ENCODE data around the gene SPDYE5.

Gene SPDYE5

DNA sequence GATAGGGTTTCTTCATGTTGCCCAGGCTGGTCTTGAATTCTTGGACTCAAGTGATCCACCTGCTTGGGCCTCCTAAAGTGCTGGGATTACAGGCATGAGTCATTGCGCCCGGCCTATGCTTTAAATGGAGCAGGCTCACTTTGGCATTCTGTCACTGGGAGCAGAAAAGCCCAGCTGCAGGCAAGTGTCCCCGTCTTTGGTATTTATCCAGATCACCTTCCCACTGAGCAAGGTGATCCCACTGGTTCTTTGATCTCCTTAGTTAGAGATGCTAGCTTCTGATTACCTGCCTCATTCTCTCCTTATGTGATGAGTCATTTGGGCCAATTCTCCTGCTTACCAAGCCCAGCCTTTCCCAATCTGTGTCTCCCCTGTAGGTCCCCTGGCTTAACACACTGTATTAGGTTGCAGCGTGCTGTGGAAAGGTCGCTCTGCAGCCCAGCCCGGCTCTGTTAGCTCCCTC is 39.3 kb downstream of the SPDYE5 start:
- no peak overlapping the region for H3K4me3 ChIP-seq (ENCODE audit: low read length)
- no peak for DNase-seq (ENCODE audit: low read depth)
- TF ChIP-seq, protein P1, sequence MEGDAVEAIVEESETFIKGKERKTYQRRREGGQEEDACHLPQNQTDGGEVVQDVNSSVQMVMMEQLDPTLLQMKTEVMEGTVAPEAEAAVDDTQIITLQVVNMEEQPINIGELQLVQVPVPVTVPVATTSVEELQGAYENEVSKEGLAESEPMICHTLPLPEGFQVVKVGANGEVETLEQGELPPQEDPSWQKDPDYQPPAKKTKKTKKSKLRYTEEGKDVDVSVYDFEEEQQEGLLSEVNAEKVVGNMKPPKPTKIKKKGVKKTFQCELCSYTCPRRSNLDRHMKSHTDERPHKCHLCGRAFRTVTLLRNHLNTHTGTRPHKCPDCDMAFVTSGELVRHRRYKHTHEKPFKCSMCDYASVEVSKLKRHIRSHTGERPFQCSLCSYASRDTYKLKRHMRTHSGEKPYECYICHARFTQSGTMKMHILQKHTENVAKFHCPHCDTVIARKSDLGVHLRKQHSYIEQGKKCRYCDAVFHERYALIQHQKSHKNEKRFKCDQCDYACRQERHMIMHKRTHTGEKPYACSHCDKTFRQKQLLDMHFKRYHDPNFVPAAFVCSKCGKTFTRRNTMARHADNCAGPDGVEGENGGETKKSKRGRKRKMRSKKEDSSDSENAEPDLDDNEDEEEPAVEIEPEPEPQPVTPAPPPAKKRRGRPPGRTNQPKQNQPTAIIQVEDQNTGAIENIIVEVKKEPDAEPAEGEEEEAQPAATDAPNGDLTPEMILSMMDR (conservative IDR thresholded peaks at IDR 0.05; ENCODE audit: low read depth, low read length) = no peak

DNA sequence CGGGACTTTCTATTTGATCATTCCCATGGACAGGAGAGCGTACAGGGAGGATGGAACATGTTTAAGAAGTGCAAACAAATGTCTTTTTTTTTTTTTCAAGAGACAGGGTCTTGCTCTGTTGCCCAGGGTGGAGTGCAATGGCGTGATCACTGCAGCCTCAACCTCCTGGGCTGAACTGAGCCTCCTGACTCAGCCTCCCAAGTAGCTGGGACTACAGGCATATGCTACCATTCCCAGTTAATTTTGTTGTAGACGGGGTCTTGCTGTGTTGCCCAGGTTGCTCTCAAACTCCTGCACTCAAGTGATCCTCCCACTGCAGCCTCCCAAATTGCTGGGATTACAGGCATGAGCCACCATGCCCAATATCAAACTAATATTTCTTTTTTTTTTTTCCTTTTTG is 40.5 kb downstream of the SPDYE5 start:
- no peak for DNase-seq (ENCODE audit: low read depth)
- TF ChIP-seq, protein P1 (conservative IDR thresholded peaks at IDR 0.05; ENCODE audit: low read depth, low read length) = no peak
- no peak overlapping the region for H3K4me3 ChIP-seq (ENCODE audit: low read length)

DNA sequence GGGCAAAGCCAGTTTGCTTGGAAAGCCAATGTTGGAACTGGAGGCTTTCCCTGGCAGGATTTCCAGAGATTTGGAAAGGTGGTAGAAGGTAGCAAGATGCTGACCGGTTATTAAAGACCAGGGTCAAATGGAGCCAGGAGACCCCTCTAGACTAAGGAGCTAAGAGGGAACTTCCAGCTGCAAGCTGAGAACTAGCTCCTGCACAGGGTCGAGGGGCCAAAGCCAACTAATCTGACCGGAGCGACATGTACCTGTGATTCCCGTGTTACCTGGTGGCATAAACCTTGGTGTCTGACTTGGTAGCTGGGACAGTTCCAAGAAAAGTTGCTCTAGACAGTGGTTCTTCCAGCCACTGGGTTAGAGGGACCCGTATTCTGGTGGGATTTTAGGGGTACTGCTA is 41.8 kb downstream of the SPDYE5 start:
- TF ChIP-seq, protein P1 (conservative IDR thresholded peaks at IDR 0.05; ENCODE audit: low read depth, low read length) = no peak
- no peak overlapping the region for H3K4me3 ChIP-seq (ENCODE audit: low read length)
- no peak for DNase-seq (ENCODE audit: low read depth)

DNA sequence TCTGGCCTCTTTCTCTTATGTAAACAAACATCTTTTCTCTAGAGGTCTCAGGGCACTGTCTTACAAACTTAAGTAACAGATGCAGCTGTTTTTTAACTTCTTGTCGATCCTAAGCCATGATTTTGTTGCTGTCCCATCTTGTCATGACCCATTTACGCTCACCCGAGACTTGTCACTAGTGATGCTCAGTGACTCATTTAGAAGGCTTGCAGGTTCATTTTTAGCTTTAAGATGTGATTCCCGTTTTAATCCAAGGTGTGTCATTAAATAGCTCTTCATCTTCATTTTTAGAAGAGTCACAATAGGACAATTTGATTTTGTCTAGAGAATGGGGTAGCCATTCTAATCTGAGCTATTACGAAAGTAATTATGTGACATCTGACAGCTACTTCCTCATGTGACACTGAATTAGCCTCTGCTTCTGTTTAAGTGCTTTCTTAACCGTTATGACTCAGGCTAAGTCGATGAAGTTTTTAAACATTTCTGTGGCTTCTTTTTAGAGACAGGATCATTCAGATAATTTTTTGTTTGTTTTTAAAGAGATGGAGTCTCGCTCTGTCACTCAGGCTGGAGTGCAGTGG is 42.7 kb downstream of the SPDYE5 start:
- no peak for DNase-seq (ENCODE audit: low read depth)
- TF ChIP-seq, protein P1 (conservative IDR thresholded peaks at IDR 0.05; ENCODE audit: low read depth, low read length) = no peak
- H3K4me3 ChIP-seq (ENCODE audit: low read length) = no peak overlapping the region

DNA sequence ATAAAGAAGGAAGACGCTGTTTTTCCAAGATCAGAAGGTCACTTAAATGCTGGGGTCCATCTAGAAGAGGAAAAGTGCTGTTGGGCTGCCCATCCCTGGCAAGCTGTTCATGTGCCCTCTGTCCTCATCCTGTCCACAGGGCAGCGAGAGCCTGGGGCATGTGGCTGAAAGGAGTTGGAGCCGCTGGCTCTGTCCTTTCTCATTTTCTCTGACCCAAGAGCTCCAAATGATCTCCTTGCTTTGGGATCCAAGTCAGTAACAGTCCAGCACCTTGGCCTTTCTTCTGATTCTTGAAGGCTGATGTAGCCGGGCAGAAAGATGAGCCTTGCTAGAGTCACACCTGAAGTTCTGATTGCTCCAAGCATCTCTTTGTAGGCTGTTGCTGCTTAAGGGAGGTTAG is 44.4 kb downstream of the SPDYE5 start:
- TF ChIP-seq, protein P1 (conservative IDR thresholded peaks at IDR 0.05; ENCODE audit: low read depth, low read length) = no peak
- no peak overlapping the region for H3K4me3 ChIP-seq (ENCODE audit: low read length)
- no peak for DNase-seq (ENCODE audit: low read depth)

DNA sequence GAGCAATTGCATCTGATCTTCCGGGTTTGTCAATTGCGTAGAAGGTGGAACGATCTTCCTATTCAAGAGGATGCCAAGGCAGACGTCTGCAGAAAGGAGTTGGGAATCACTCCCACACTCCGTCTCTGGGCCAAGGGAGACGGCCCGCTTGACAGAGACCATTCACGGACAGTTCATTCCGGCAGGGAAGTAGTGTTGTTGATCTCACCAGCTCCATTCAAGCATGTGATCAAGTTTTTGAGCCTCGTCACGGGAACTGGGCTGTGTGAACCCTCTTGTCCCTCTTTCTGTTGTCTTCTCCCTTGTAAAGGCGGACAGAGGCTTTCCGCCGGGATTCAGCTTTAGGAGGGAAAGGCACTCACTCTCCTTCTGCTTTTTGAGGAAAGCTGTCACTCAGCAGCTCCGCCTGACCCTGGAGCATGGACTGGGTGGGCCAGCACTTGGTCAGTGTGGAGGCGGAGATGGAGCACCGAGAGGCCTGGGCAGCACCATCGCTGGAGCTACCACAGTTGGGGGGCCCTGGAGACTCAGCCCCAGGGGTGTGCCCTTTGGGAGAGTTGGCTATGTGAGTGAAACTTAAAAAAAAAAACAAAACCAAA is 44.9 kb downstream of the SPDYE5 start:
- TF ChIP-seq, protein P1 (conservative IDR thresholded peaks at IDR 0.05; ENCODE audit: low read depth, low read length) = no peak
- DNase-seq (ENCODE audit: low read depth) = no peak
- no peak overlapping the region for H3K4me3 ChIP-seq (ENCODE audit: low read length)

DNA sequence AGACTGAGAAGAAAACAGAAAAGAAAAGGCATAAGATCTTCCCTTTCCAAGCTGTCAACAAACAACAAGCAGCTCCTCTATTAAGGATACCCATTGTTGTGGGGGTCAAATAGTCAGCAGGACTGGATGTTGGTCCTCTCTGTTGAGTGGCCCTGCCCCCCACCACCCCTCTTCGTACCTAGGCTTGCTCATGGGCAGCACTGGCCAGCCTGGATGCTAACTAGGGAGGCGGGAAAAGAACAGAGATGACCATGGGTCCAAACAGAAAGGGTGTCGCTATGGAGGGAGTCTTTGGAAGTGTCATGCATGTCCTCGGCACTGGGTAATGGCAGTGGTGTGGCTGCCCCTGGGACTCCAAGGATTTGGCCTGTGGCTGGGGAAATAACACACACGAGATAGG is 45.6 kb downstream of the SPDYE5 start:
- no peak overlapping the region for H3K4me3 ChIP-seq (ENCODE audit: low read length)
- TF ChIP-seq, protein P1 (conservative IDR thresholded peaks at IDR 0.05; ENCODE audit: low read depth, low read length) = no peak
- no peak for DNase-seq (ENCODE audit: low read depth)

Measured in retinal pigment epithelial cell (primary cell).